ENCODE data around the gene CNKSR3. TPM values are rescaled to one million over a fixed set of nuclear protein-coding genes. Genes with fewer than 3 reads are reported as not detected.

Gene CNKSR3
- total RNA-seq, 2 donors from 2014 or later, result 9.3 to 13.2 TPM

GRCh38 chr6:154434662-154435061 lies 75.8 kb downstream of the CNKSR3 start:
- ATAC-seq (no peak), DNase-seq (no peak)
- intact Hi-C loops (cut with DNase I), result no loop called here
- Histone ChIP-seq H3K9me3 (no peaks in the 10 kb centered on the region), H3K36me3 (replicated peaks in 1 of 2; ENCODE audit: insufficient read depth in 1 of 2, low read depth in 2 of 2) (peaks cover 0 to 8% of the 10 kb centered on the region in 2 donors), H3K4me1 (peaks cover 39% of the 10 kb centered on the region), H3K27me3 (no peaks in the 10 kb centered on the region), H3K4me3 (no peak overlapping the region), H3K27ac (no peak overlapping the region)
- 61 to 64% methylated on average over 3 of the region's 3 CpGs for WGBS, 2 donors
- TF ChIP-seq POLR2A (IDR thresholded peaks at IDR 0.05) (no peak), CTCF (IDR thresholded peaks at IDR 0.05) (no peak)

DNA sequence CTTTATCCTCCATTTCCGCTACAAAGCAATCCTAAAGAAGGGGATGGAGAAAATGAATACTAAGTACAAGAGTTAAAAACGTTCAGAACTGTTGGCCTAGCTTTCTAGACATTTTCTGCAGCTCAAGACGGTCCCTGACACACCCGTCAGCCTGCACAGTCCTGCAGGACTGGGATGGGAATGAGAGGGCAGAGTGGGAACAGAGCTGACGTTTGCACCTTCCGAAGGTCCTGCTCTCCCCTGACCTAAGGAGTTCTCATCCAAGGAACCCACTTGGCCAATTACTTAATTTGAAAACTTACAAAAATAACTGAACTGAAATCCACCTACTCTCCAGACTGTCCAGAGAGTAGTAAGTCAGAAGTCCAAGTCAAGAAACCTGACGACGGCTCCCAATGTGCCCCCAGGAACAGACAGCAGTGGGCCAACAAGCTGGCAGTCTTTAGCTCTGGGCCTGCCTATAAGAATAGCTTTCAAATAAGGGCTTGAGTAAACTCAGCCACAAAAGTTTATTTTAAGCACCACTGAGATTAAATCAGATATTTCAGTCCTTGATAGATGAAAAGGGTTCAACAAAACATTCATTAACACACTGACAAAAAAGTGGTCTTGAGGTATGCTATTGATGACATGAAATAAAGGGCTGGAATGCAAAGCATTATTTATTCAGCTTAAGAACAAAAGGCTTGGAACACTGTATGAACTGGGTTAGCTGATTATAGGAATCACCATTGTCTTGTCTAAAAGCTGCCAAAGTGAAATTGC lies 76.8 kb downstream of the CNKSR3 start:
- DNase-seq (no peak), ATAC-seq (no peak)
- no peaks in the 10 kb centered on the region for H3K9me3 ChIP-seq
- H3K4me3 ChIP-seq, result no peak overlapping the region
- peak overlapping the region in 1 of 4 donors; percentile 12 for H3K27ac ChIP-seq
- WGBS, 2 donors, result 80 to 90% methylated on average over 8 of the region's 8 CpGs
- peaks cover 33% of the 10 kb centered on the region for H3K4me1 ChIP-seq
- H3K36me3 ChIP-seq (replicated peaks in 1 of 2; ENCODE audit: insufficient read depth in 1 of 2, low read depth in 2 of 2), result peaks cover 0 to 8% of the 10 kb centered on the region in 2 donors
- no peaks in the 10 kb centered on the region for H3K27me3 ChIP-seq
- TF ChIP-seq POLR2A (IDR thresholded peaks at IDR 0.05) (no peak), CTCF (IDR thresholded peaks at IDR 0.05) (no peak)
- intact Hi-C loops (cut with DNase I), result no loop called here

GRCh38 chr6:154432533-154433476 lies 77.7 kb downstream of the CNKSR3 start:
- TF ChIP-seq CTCF (IDR thresholded peaks at IDR 0.05) (no peak), POLR2A (IDR thresholded peaks at IDR 0.05) (no peak)

GRCh38 chr6:154430481-154430919 lies 80.0 kb downstream of the CNKSR3 start:
- 5 to 15% methylated on average over 1 of the region's 1 CpG for WGBS, 2 donors
- DNase-seq (no peak), ATAC-seq (peak; percentile 38)
- H3K4me1 ChIP-seq, result peaks cover 29% of the 10 kb centered on the region
- H3K9me3 ChIP-seq, result no peaks in the 10 kb centered on the region
- H3K27ac ChIP-seq, result peak overlapping the region in 2 of 4 donors; percentile 29 to 60
- H3K4me3 ChIP-seq, result no peak overlapping the region
- no peaks in the 10 kb centered on the region for H3K27me3 ChIP-seq
- intact Hi-C loops (cut with DNase I), result no loop called here
- peaks cover 0 to 2% of the 10 kb centered on the region in 2 donors for H3K36me3 ChIP-seq (replicated peaks in 1 of 2; ENCODE audit: insufficient read depth in 1 of 2, low read depth in 2 of 2)
- TF ChIP-seq CTCF (IDR thresholded peaks at IDR 0.05), result no peak
- no peak for TF ChIP-seq POLR2A (IDR thresholded peaks at IDR 0.05)

More at GRCh38 chr6:154432533-154433476, 77.7 kb downstream of the CNKSR3 start:
- DNase-seq (no peak), ATAC-seq (no peak)
- Histone ChIP-seq H3K27ac (peak overlapping the region in 1 of 4 donors; percentile 12), H3K27me3 (no peaks in the 10 kb centered on the region), H3K36me3 (replicated peaks in 1 of 2; ENCODE audit: insufficient read depth in 1 of 2, low read depth in 2 of 2) (peaks cover 0 to 8% of the 10 kb centered on the region in 2 donors), H3K9me3 (no peaks in the 10 kb centered on the region), H3K4me3 (no peak overlapping the region), H3K4me1 (peaks cover 29% of the 10 kb centered on the region)
- intact Hi-C loops (cut with DNase I), result no loop called here
- WGBS, 2 donors, result 58 to 59% methylated on average over 3 of the region's 3 CpGs

Data from body of pancreas (tissue), 4 donors.